ENCODE measurements around the gene NHS. TPM values are rescaled to one million over a fixed set of nuclear protein-coding genes. Genes with fewer than 3 reads are reported as not detected.
A peak's percentile ranks its signal among the peaks of the same experiment; 100 is the strongest.

NHS gene
- total and polyA plus RNA-seq, 9 donors, result 1.2 to 3.0 (median 1.8) TPM

GRCh38 chrX:17415242-17415810 is 40.3 kb downstream of the NHS start:
- Histone ChIP-seq H3K4me1 (ENCODE audit: control insufficient read depth, insufficient read depth, low read length) (no peaks in the 10 kb centered on the region), H3K36me3 (ENCODE audit: control insufficient read depth, insufficient read depth, low read length) (no peaks in the 10 kb centered on the region), H3K9me3 (replicated peaks; ENCODE audit: control insufficient read depth, low read depth, low read length) (no peaks in the 10 kb centered on the region), H3K4me3 (ENCODE audit: low read length) (no peak overlapping the region), H3K27ac (ENCODE audit: low read length) (no peak overlapping the region), H3K27me3 (ENCODE audit: control insufficient read depth, insufficient read depth, low read length) (peaks cover 22% of the 10 kb centered on the region)
- 33% methylated on average over 1 of the region's 3 CpGs for WGBS (ENCODE audit: insufficient coverage)
- DNase-seq, result no peak

- Histone ChIP-seq H3K27me3 (ENCODE audit: control insufficient read depth, insufficient read depth, low read length) (peaks cover 20% of the 10 kb centered on the region), H3K9me3 (replicated peaks; ENCODE audit: control insufficient read depth, low read depth, low read length) (no peaks in the 10 kb centered on the region), H3K4me3 (ENCODE audit: low read length) (no peak overlapping the region), H3K36me3 (ENCODE audit: control insufficient read depth, insufficient read depth, low read length) (no peaks in the 10 kb centered on the region), H3K27ac (ENCODE audit: low read length) (no peak overlapping the region), H3K4me1 (ENCODE audit: control insufficient read depth, insufficient read depth, low read length) (no peaks in the 10 kb centered on the region)
- no peak for DNase-seq
These were observed 42.4 kb downstream of the NHS start for GRCh38 chrX:17417372-17417771.

DNA sequence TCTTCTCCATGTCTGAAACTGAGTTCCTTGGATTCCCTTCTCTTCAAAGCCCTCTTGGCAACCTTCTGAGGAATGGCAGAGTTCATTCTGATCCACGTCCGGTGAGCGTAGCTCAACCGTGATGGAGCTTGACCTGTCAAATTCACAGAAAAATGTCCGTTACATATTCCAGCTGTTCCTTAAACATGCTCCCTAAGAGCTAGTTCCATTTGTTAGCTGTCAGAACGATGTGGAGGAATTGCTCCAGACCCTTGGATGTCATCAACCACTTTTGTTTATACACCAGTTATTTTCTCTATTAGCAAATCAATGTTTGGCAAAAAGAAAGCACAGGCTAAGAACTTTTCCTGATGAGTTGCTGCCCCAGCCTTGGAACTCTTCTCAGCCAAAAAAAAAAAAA is 50.1 kb downstream of the NHS start:
- Histone ChIP-seq H3K9me3 (replicated peaks; ENCODE audit: control insufficient read depth, low read depth, low read length) (no peaks in the 10 kb centered on the region), H3K4me1 (ENCODE audit: control insufficient read depth, insufficient read depth, low read length) (no peaks in the 10 kb centered on the region), H3K4me3 (ENCODE audit: low read length) (no peak overlapping the region), H3K36me3 (ENCODE audit: control insufficient read depth, insufficient read depth, low read length) (no peaks in the 10 kb centered on the region), H3K27me3 (ENCODE audit: control insufficient read depth, insufficient read depth, low read length) (peaks cover 22% of the 10 kb centered on the region), H3K27ac (ENCODE audit: low read length) (no peak overlapping the region)
- DNase-seq, result no peak
- 65% methylated on average over 6 of the region's 6 CpGs for WGBS (ENCODE audit: insufficient coverage)

GRCh38 chrX:17425551-17425950 is 50.6 kb downstream of the NHS start:
- Histone ChIP-seq H3K4me3 (ENCODE audit: low read length) (no peak overlapping the region), H3K36me3 (ENCODE audit: control insufficient read depth, insufficient read depth, low read length) (no peaks in the 10 kb centered on the region), H3K4me1 (ENCODE audit: control insufficient read depth, insufficient read depth, low read length) (no peaks in the 10 kb centered on the region), H3K27me3 (ENCODE audit: control insufficient read depth, insufficient read depth, low read length) (peaks cover 20% of the 10 kb centered on the region), H3K9me3 (replicated peaks; ENCODE audit: control insufficient read depth, low read depth, low read length) (no peaks in the 10 kb centered on the region), H3K27ac (ENCODE audit: low read length) (no peak overlapping the region)
- no peak for DNase-seq
- WGBS (ENCODE audit: insufficient coverage), result no CpG with 5 or more reads among the region's 1 CpG

GRCh38 chrX:17431171-17431570 is 56.2 kb downstream of the NHS start:
- Histone ChIP-seq H3K27me3 (ENCODE audit: control insufficient read depth, insufficient read depth, low read length) (peaks cover 41% of the 10 kb centered on the region), H3K36me3 (ENCODE audit: control insufficient read depth, insufficient read depth, low read length) (no peaks in the 10 kb centered on the region), H3K9me3 (replicated peaks; ENCODE audit: control insufficient read depth, low read depth, low read length) (no peaks in the 10 kb centered on the region), H3K4me3 (ENCODE audit: low read length) (no peak overlapping the region), H3K4me1 (ENCODE audit: control insufficient read depth, insufficient read depth, low read length) (no peaks in the 10 kb centered on the region), H3K27ac (ENCODE audit: low read length) (no peak overlapping the region)
- no CpG with 5 or more reads among the region's 1 CpG for WGBS (ENCODE audit: insufficient coverage)
- no peak for DNase-seq

DNA sequence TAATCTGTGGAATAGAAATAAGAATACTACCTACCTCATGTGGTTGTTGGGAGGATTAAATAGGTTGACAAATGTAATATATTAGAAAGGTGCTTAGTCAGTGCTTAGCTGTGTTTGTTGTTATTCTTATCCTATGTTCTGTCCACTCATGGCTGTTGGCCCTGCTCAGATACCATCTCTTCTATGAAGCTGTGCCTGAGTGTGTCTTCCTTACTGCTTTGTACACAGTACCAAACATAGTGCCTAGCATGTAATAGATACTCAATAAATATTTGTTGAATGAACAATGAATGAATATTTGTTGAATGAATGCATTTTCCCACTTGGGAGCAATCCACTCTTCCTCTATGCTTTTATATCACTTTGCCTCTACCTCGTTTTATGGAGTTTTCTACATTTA is 57.2 kb downstream of the NHS start:
- no peaks in the 10 kb centered on the region for H3K4me1 ChIP-seq (ENCODE audit: control insufficient read depth, insufficient read depth, low read length)
- H3K27ac ChIP-seq (ENCODE audit: low read length), result no peak overlapping the region
- peaks cover 42% of the 10 kb centered on the region for H3K27me3 ChIP-seq (ENCODE audit: control insufficient read depth, insufficient read depth, low read length)
- no peaks in the 10 kb centered on the region for H3K9me3 ChIP-seq (replicated peaks; ENCODE audit: control insufficient read depth, low read depth, low read length)
- no peaks in the 10 kb centered on the region for H3K36me3 ChIP-seq (ENCODE audit: control insufficient read depth, insufficient read depth, low read length)
- WGBS (ENCODE audit: insufficient coverage), result no CpG with 5 or more reads among the region's 1 CpG
- no peak overlapping the region for H3K4me3 ChIP-seq (ENCODE audit: low read length)
- no peak for DNase-seq

GRCh38 chrX:17433965-17434364 is 59.0 kb downstream of the NHS start:
- peaks cover 50% of the 10 kb centered on the region for H3K27me3 ChIP-seq (ENCODE audit: control insufficient read depth, insufficient read depth, low read length)
- no peaks in the 10 kb centered on the region for H3K9me3 ChIP-seq (replicated peaks; ENCODE audit: control insufficient read depth, low read depth, low read length)
- no peaks in the 10 kb centered on the region for H3K4me1 ChIP-seq (ENCODE audit: control insufficient read depth, insufficient read depth, low read length)
- DNase-seq, result peak; percentile 16
- WGBS (ENCODE audit: insufficient coverage), result no CpG with 5 or more reads among the region's 3 CpGs
- H3K36me3 ChIP-seq (ENCODE audit: control insufficient read depth, insufficient read depth, low read length), result no peaks in the 10 kb centered on the region
- H3K27ac ChIP-seq (ENCODE audit: low read length), result no peak overlapping the region
- no peak overlapping the region for H3K4me3 ChIP-seq (ENCODE audit: low read length)

DNA sequence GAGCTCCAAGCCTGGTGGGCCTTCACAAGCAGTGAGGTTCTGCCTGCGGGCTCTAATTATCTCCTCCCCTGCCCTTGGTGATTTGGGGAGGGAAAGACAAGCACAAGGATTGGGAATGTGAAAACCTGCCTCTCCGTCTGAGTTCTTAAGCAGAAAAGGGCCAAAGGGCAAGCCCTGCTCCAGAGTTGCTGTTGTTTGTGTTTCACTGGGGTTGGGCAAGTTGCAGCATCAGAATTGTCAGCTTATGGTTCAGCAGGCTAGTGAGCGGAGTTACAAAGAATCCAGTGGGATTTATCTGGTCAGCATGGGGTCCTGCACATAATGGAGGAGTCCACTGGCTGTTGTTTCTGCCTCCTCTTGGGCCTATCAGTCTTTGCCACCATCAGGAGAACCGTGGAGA is 60.5 kb downstream of the NHS start:
- 46% methylated on average over 3 of the region's 4 CpGs for whole genome bisulfite sequencing (ENCODE audit: insufficient coverage)
- H3K4me1 ChIP-seq (ENCODE audit: control insufficient read depth, insufficient read depth, low read length), result no peaks in the 10 kb centered on the region
- peaks cover 48% of the 10 kb centered on the region for H3K27me3 ChIP-seq (ENCODE audit: control insufficient read depth, insufficient read depth, low read length)
- no peak for DNase-seq
- no peaks in the 10 kb centered on the region for H3K9me3 ChIP-seq (replicated peaks; ENCODE audit: control insufficient read depth, low read depth, low read length)
- H3K4me3 ChIP-seq (ENCODE audit: low read length), result no peak overlapping the region
- H3K36me3 ChIP-seq (ENCODE audit: control insufficient read depth, insufficient read depth, low read length), result no peaks in the 10 kb centered on the region
- H3K27ac ChIP-seq (ENCODE audit: low read length), result no peak overlapping the region

- WGBS (ENCODE audit: insufficient coverage), result 83% methylated on average over 3 of the region's 6 CpGs
- no peak overlapping the region for H3K27ac ChIP-seq (ENCODE audit: low read length)
- DNase-seq, result no peak
- H3K9me3 ChIP-seq (replicated peaks; ENCODE audit: control insufficient read depth, low read depth, low read length), result no peaks in the 10 kb centered on the region
- H3K36me3 ChIP-seq (ENCODE audit: control insufficient read depth, insufficient read depth, low read length), result no peaks in the 10 kb centered on the region
- no peak overlapping the region for H3K4me3 ChIP-seq (ENCODE audit: low read length)
- H3K4me1 ChIP-seq (ENCODE audit: control insufficient read depth, insufficient read depth, low read length), result no peaks in the 10 kb centered on the region
- peaks cover 48% of the 10 kb centered on the region for H3K27me3 ChIP-seq (ENCODE audit: control insufficient read depth, insufficient read depth, low read length)
These were observed 63.2 kb downstream of the NHS start for GRCh38 chrX:17438221-17438620.

DNA sequence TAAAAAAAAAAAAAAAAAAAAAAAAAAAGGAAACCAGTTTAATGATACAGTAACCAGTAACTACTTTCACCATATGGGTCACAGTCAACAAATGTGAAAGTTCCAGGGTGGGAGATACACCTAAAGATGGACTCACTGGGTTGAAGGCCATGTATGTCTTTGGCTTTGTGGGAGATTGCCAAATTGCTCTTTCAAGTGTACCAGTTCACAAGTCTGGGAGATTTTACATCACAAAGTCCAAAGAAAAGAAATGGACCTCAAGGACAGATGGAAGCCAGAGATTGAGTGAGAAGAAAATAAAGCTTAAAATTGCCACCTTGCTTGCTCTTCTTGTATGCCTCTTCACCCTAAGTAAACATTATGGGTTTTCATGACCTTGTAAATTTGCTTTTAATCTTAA is 65.3 kb downstream of the NHS start:
- Histone ChIP-seq H3K4me3 (ENCODE audit: low read length) (no peak overlapping the region), H3K27ac (ENCODE audit: low read length) (no peak overlapping the region), H3K9me3 (replicated peaks; ENCODE audit: control insufficient read depth, low read depth, low read length) (no peaks in the 10 kb centered on the region), H3K4me1 (ENCODE audit: control insufficient read depth, insufficient read depth, low read length) (no peaks in the 10 kb centered on the region), H3K27me3 (ENCODE audit: control insufficient read depth, insufficient read depth, low read length) (peaks cover 41% of the 10 kb centered on the region), H3K36me3 (ENCODE audit: control insufficient read depth, insufficient read depth, low read length) (no peaks in the 10 kb centered on the region)
- no peak for DNase-seq

DNA sequence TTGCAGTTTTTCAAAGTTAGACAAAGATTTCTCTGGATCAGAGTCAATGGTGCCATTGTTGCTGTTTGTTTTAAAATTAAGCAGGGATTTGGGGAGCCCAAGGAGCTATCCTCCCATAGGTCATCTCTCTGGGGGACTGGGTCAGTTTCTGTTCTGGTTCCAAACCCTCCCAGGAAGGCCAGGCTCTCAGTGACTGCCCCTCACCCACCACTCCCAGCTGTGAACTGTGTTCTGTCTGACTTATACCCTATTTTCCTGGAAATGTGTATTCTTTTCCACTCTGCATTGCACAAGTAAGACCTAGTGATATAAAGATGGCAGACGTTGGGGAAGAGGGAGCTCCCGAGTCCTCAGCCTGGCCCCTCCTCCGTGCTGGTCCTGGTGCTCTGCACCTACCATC is 65.8 kb downstream of the NHS start:
- Histone ChIP-seq H3K4me3 (ENCODE audit: low read length) (no peak overlapping the region), H3K36me3 (ENCODE audit: control insufficient read depth, insufficient read depth, low read length) (no peaks in the 10 kb centered on the region), H3K4me1 (ENCODE audit: control insufficient read depth, insufficient read depth, low read length) (no peaks in the 10 kb centered on the region), H3K9me3 (replicated peaks; ENCODE audit: control insufficient read depth, low read depth, low read length) (no peaks in the 10 kb centered on the region), H3K27ac (ENCODE audit: low read length) (no peak overlapping the region), H3K27me3 (ENCODE audit: control insufficient read depth, insufficient read depth, low read length) (peaks cover 36% of the 10 kb centered on the region)
- no peak for DNase-seq
- WGBS (ENCODE audit: insufficient coverage), result no CpG with 5 or more reads among the region's 3 CpGs

Measured in muscle of leg (tissue), 11 donors.